Measurements from ENCODE around the gene C10orf120. TPM values are rescaled to one million over a fixed set of nuclear protein-coding genes. Genes with fewer than 3 reads are reported as not detected.
A peak's percentile ranks its signal among the peaks of the same experiment; 100 is the strongest.

The C10orf120 gene
- total RNA-seq, 1 experiment from 2014 or later, result not detected

DNA sequence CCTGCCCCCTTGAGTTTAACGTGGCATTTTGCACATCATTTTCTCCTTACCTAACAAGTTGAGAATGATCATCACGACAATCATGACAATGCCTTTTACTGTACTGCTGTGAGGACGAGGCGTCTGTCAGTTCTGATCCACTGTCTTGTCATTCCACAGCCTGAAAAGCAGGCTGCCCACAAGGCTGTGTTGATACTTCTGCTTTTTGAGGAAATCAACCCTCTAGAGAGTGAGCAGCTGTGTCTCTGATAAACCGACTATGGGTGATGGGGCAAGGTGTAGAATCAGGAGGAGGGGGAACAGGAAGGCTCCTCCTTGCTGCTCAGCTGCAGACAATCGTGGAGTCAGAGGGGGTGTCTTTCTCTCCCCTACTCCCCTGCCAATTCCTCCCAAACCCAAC, 30.6 kb upstream of the C10orf120 start:
- DNase-seq, result peak; percentile 63

DNA sequence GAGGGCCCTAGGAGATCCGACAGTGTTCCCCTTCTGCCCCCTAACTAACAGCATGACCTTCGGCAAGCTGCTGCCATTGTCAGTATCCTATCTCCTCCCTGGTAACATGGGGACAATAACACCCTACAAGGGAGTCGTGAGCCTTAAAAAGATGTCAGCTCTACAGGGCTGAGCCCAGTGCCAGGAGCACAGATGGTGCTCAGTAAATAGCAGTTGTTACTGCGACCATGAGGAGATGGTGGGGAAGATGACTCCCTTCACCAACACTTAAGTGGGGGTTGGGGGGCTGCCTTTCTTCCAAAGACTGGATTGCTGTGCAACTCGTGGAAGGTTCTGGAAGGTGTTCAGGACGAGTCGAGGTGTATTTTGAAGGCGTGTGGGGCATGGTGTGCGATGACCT, 29.5 kb upstream of the C10orf120 start:
- H3K4me2 ChIP-seq (ENCODE audit: low read depth, low read length, poor library complexity, severe bottlenecking), result no peak overlapping the region
- no peaks in the 10 kb centered on the region for H3K9me2 ChIP-seq (replicated peaks; ENCODE audit: insufficient read depth, low read length)
- H3K27ac ChIP-seq (ENCODE audit: low read length), result no peak overlapping the region
- H3K4me1 ChIP-seq (ENCODE audit: low read length), result peaks cover 6% of the 10 kb centered on the region
- H3K9ac ChIP-seq (ENCODE audit: low read length), result no peak overlapping the region
- H3K36me3 ChIP-seq (ENCODE audit: insufficient read depth, low read length), result no peaks in the 10 kb centered on the region
- H3K79me2 ChIP-seq (ENCODE audit: low read length), result no peaks in the 10 kb centered on the region
- H4K20me1 ChIP-seq (ENCODE audit: insufficient read depth, low read depth, low read length), result no peaks in the 10 kb centered on the region
- H3K9me3 ChIP-seq (ENCODE audit: low read length), result no peaks in the 10 kb centered on the region
- H3K27me3 ChIP-seq (ENCODE audit: low read length), result no peaks in the 10 kb centered on the region
- H2AFZ ChIP-seq (ENCODE audit: low read length), result no peak overlapping the region
- no peak for DNase-seq
- H3K4me3 ChIP-seq (ENCODE audit: low read length), result no peak overlapping the region

More for the DNA sequence above, 30.6 kb upstream of the C10orf120 start:
- Histone ChIP-seq H3K36me3 (ENCODE audit: insufficient read depth, low read length) (no peaks in the 10 kb centered on the region), H3K9me3 (ENCODE audit: low read length) (no peaks in the 10 kb centered on the region), H3K27ac (ENCODE audit: low read length) (no peak overlapping the region), H3K9ac (ENCODE audit: low read length) (no peak overlapping the region), H2AFZ (ENCODE audit: low read length) (no peak overlapping the region), H3K27me3 (ENCODE audit: low read length) (no peaks in the 10 kb centered on the region), H3K9me2 (replicated peaks; ENCODE audit: insufficient read depth, low read length) (no peaks in the 10 kb centered on the region), H3K4me3 (ENCODE audit: low read length) (no peak overlapping the region), H3K4me2 (ENCODE audit: low read depth, low read length, poor library complexity, severe bottlenecking) (no peak overlapping the region), H3K4me1 (ENCODE audit: low read length) (peaks cover 6% of the 10 kb centered on the region), H4K20me1 (ENCODE audit: insufficient read depth, low read depth, low read length) (no peaks in the 10 kb centered on the region), H3K79me2 (ENCODE audit: low read length) (no peaks in the 10 kb centered on the region)

DNA sequence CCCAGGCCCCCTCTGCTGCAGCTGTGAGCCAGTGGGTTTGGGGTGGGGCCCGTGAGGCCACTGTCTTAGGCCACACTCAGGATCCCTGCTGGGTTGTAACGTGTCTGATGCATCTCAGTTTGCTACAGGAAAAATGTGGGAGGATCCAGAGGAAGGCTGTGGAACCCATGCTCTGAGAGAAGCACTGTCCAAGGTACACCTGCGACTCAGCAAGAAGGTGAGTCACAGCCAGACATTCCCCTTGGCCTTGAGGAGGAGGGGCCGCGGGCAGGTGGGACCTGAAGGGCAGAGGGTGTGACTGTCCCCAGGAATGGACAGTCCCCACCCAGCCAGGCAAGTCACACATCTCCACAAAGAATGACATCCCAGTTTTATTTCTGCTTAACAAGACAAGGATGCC, 27.8 kb upstream of the C10orf120 start:
- Histone ChIP-seq H3K27ac (ENCODE audit: low read length) (no peak overlapping the region), H3K4me1 (ENCODE audit: low read length) (peaks cover 6% of the 10 kb centered on the region), H4K20me1 (ENCODE audit: insufficient read depth, low read depth, low read length) (no peaks in the 10 kb centered on the region), H2AFZ (ENCODE audit: low read length) (no peak overlapping the region), H3K9ac (ENCODE audit: low read length) (no peak overlapping the region), H3K27me3 (ENCODE audit: low read length) (no peaks in the 10 kb centered on the region), H3K79me2 (ENCODE audit: low read length) (no peaks in the 10 kb centered on the region), H3K4me3 (ENCODE audit: low read length) (no peak overlapping the region), H3K4me2 (ENCODE audit: low read depth, low read length, poor library complexity, severe bottlenecking) (no peak overlapping the region), H3K36me3 (ENCODE audit: insufficient read depth, low read length) (no peaks in the 10 kb centered on the region), H3K9me2 (replicated peaks; ENCODE audit: insufficient read depth, low read length) (no peaks in the 10 kb centered on the region), H3K9me3 (ENCODE audit: low read length) (no peaks in the 10 kb centered on the region)
- DNase-seq, result no peak

DNA sequence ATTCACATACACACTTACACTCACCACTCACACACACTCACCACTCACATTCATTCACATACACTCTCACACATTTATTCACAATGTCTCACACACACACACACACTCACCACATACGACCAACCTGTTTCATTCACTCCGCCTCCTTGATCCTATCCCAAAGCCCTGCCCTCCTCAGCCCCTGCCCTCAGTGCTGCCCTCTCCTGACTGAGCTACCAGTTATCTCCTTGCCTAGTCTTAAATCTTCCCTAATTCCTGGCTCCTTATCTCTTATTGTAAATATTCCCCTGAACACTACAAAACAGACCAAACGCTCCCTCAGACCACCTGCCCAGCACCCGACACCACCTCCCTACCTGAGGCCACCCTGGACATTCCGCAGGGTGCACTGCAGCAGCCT, 26.1 kb upstream of the C10orf120 start:
- H3K9me2 ChIP-seq (replicated peaks; ENCODE audit: insufficient read depth, low read length), result no peaks in the 10 kb centered on the region
- peaks cover 6% of the 10 kb centered on the region for H3K4me1 ChIP-seq (ENCODE audit: low read length)
- H3K27me3 ChIP-seq (ENCODE audit: low read length), result no peaks in the 10 kb centered on the region
- H4K20me1 ChIP-seq (ENCODE audit: insufficient read depth, low read depth, low read length), result no peaks in the 10 kb centered on the region
- no peaks in the 10 kb centered on the region for H3K79me2 ChIP-seq (ENCODE audit: low read length)
- no peak overlapping the region for H3K9ac ChIP-seq (ENCODE audit: low read length)
- H3K9me3 ChIP-seq (ENCODE audit: low read length), result no peaks in the 10 kb centered on the region
- no peaks in the 10 kb centered on the region for H3K36me3 ChIP-seq (ENCODE audit: insufficient read depth, low read length)
- no peak overlapping the region for H2AFZ ChIP-seq (ENCODE audit: low read length)
- H3K27ac ChIP-seq (ENCODE audit: low read length), result no peak overlapping the region
- no peak overlapping the region for H3K4me3 ChIP-seq (ENCODE audit: low read length)
- no peak for DNase-seq
- H3K4me2 ChIP-seq (ENCODE audit: low read depth, low read length, poor library complexity, severe bottlenecking), result no peak overlapping the region

DNA sequence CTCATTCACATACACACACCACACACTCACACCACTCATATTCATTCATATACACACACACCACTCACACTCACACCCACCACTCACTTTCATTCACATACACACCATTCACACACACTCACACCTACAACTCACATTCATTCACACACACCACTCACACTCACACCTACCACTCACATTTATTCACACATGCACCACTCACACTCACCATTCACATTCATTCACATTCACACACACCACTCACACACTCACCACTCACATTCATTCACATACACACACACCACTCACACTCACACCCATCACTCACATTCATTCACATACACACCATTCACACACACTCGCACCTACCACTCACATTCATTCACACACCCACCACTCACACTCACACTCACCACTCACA, 25.4 kb upstream of the C10orf120 start:
- peaks cover under 1% of the 10 kb centered on the region; the same call in 1 of the 2 replicates for H3K4me1 ChIP-seq (ENCODE audit: low read length)
- no peak overlapping the region for H3K9ac ChIP-seq (ENCODE audit: low read length)
- H3K4me3 ChIP-seq (ENCODE audit: low read length), result no peak overlapping the region
- H3K4me2 ChIP-seq (ENCODE audit: low read depth, low read length, poor library complexity, severe bottlenecking), result no peak overlapping the region
- H3K36me3 ChIP-seq (ENCODE audit: insufficient read depth, low read length), result no peaks in the 10 kb centered on the region
- no peak overlapping the region for H3K27ac ChIP-seq (ENCODE audit: low read length)
- no peak for DNase-seq
- H3K9me2 ChIP-seq (replicated peaks; ENCODE audit: insufficient read depth, low read length), result no peaks in the 10 kb centered on the region
- H3K27me3 ChIP-seq (ENCODE audit: low read length), result no peaks in the 10 kb centered on the region
- H3K9me3 ChIP-seq (ENCODE audit: low read length), result no peaks in the 10 kb centered on the region
- H4K20me1 ChIP-seq (ENCODE audit: insufficient read depth, low read depth, low read length), result no peaks in the 10 kb centered on the region
- no peak overlapping the region for H2AFZ ChIP-seq (ENCODE audit: low read length)
- H3K79me2 ChIP-seq (ENCODE audit: low read length), result no peaks in the 10 kb centered on the region

DNA sequence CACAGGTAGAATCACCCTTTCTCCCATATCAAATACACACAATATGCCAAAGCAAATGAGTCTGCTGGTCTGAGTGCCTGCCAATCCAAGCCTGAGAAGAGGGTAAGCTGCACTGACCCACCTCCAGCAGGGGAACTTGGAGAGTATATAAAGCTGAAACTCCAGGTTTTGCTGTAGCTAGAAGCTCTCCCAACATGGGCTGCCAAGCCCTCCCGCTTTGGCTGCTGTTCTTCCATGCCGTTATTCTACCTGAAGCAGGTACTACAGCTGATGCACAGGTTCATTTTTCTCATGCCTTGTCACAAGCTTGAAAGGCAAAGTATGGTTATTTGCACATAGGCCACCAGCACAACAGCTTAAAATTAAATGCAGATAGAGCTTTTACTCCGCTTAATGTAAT, 21.5 kb upstream of the C10orf120 start:
- Histone ChIP-seq H3K27me3 (ENCODE audit: low read length) (no peaks in the 10 kb centered on the region), H3K9me2 (replicated peaks; ENCODE audit: insufficient read depth, low read length) (no peaks in the 10 kb centered on the region), H3K4me1 (ENCODE audit: low read length) (no peaks in the 10 kb centered on the region), H4K20me1 (ENCODE audit: insufficient read depth, low read depth, low read length) (no peaks in the 10 kb centered on the region), H2AFZ (ENCODE audit: low read length) (no peak overlapping the region), H3K79me2 (ENCODE audit: low read length) (no peaks in the 10 kb centered on the region), H3K4me3 (ENCODE audit: low read length) (no peak overlapping the region), H3K4me2 (ENCODE audit: low read depth, low read length, poor library complexity, severe bottlenecking) (no peak overlapping the region), H3K9me3 (ENCODE audit: low read length) (no peaks in the 10 kb centered on the region), H3K27ac (ENCODE audit: low read length) (no peak overlapping the region), H3K36me3 (ENCODE audit: insufficient read depth, low read length) (no peaks in the 10 kb centered on the region), H3K9ac (ENCODE audit: low read length) (no peak overlapping the region)
- DNase-seq, result no peak

DNA sequence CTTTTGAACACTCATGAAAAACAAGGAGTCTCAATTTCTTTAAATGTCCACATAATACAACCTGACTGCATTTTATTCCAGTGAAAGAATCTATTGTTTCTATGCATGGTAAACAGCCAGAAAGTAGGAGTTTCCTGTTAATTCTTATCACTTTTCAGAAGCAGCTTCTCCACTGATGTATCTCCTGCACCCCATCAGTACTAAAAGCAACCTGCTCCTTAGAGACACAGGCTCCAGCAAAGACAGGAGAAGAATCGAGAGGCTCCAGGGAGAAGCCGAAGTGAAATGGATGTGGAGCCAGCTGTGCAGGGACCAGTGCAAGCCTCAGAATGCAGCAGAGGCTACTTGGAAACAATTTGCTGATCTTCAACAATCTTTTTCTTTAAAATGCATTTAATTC, 16.4 kb upstream of the C10orf120 start:
- Histone ChIP-seq H3K9ac (ENCODE audit: low read length) (no peak overlapping the region), H2AFZ (ENCODE audit: low read length) (no peak overlapping the region), H4K20me1 (ENCODE audit: insufficient read depth, low read depth, low read length) (no peaks in the 10 kb centered on the region), H3K4me3 (ENCODE audit: low read length) (no peak overlapping the region), H3K4me1 (ENCODE audit: low read length) (no peaks in the 10 kb centered on the region), H3K27ac (ENCODE audit: low read length) (no peak overlapping the region), H3K27me3 (ENCODE audit: low read length) (no peaks in the 10 kb centered on the region), H3K9me2 (replicated peaks; ENCODE audit: insufficient read depth, low read length) (no peaks in the 10 kb centered on the region), H3K79me2 (ENCODE audit: low read length) (no peaks in the 10 kb centered on the region), H3K9me3 (ENCODE audit: low read length) (no peaks in the 10 kb centered on the region), H3K36me3 (ENCODE audit: insufficient read depth, low read length) (no peaks in the 10 kb centered on the region), H3K4me2 (ENCODE audit: low read depth, low read length, poor library complexity, severe bottlenecking) (no peak overlapping the region)
- no peak for DNase-seq

DNA sequence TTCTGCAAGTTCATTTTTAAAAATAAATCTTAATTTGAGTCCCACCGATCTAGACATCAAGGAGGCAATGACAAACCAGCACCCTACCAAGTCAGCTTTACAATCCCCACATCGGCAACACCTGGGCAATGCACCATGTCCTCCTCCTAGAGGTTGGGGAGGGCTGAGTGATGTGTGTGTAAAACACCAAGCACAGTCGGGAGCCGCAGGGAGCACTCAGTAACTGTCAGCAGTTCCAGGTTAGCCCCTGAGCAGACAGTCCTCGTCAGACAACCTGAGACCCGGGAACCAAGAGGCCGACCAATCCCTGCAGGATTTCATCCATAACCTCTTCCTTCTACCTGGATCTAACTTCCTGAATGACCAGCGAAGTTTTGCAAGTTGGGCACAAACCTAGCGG, 15.9 kb upstream of the C10orf120 start:
- Histone ChIP-seq H3K36me3 (ENCODE audit: insufficient read depth, low read length) (no peaks in the 10 kb centered on the region), H2AFZ (ENCODE audit: low read length) (no peak overlapping the region), H3K4me1 (ENCODE audit: low read length) (no peaks in the 10 kb centered on the region), H3K9ac (ENCODE audit: low read length) (no peak overlapping the region), H3K4me3 (ENCODE audit: low read length) (no peak overlapping the region), H4K20me1 (ENCODE audit: insufficient read depth, low read depth, low read length) (no peaks in the 10 kb centered on the region), H3K4me2 (ENCODE audit: low read depth, low read length, poor library complexity, severe bottlenecking) (no peak overlapping the region), H3K9me2 (replicated peaks; ENCODE audit: insufficient read depth, low read length) (no peaks in the 10 kb centered on the region), H3K27ac (ENCODE audit: low read length) (no peak overlapping the region), H3K27me3 (ENCODE audit: low read length) (no peaks in the 10 kb centered on the region), H3K79me2 (ENCODE audit: low read length) (no peaks in the 10 kb centered on the region), H3K9me3 (ENCODE audit: low read length) (no peaks in the 10 kb centered on the region)
- DNase-seq, result no peak
